HG03064 (cell line): ENCODE data around the gene TXN2.
A peak's percentile ranks its signal among the peaks of the same experiment; 100 is the strongest.
"Not testable (repeated sequence)": the region's sequence is repeated elsewhere in the genome, so short reads cannot be mapped to it uniquely, and the experiment has no call there.

Experiments used
- ATAC-seq: cut with Tn5 transposase; IDR thresholded peaks from one replicate; pipeline ENCODE4 v1.9.1; 2021; ENCODE audit warnings: low read depth; ENCODE audit not compliant: unreplicated experiment

TXN2 gene, protein sequence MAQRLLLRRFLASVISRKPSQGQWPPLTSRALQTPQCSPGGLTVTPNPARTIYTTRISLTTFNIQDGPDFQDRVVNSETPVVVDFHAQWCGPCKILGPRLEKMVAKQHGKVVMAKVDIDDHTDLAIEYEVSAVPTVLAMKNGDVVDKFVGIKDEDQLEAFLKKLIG

DNA sequence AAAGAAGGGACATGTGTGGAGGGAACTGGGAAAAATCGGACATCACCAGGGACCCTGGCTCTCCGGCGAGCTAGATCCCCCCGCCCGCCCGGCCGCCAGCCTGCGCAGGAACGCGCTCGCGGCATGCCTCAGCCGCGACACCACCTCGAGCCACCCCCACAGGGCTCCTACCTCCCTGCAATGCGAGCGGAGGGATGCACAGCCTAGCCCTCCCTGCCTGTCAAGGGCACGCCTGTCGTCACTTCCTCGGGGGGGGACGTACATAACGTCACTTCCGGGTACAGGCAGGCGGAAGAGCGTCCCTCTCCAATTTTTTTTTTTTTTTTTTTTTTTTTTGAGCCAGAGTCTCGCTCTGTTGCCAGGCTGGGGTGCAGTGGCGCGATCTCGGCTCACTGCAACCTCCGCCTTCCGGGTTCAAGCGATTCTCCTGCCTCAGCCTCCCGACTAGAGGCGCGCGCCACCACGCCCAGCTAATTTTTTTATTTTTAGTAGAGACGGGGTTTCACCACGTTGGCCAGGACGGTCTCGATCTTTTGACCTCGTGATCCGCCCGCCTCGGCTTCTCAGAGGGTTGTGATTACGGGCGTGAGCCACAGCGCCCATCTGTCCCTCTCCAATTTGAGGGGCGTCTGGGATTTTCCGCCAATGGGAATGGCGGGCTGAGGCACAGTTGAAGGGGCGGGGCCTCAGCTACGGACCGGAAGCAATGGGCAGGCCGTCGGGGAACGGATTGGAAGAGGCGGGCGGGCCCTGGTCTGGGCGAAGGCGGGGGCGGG, at the start of gene TXN2:
TXN2 (minus strand) TSS at position 248 of the 776 bp plus-strand sequence. CDS start 803 bp downstream, outside the sequence.
- peak; percentile 81 for ATAC-seq

DNA sequence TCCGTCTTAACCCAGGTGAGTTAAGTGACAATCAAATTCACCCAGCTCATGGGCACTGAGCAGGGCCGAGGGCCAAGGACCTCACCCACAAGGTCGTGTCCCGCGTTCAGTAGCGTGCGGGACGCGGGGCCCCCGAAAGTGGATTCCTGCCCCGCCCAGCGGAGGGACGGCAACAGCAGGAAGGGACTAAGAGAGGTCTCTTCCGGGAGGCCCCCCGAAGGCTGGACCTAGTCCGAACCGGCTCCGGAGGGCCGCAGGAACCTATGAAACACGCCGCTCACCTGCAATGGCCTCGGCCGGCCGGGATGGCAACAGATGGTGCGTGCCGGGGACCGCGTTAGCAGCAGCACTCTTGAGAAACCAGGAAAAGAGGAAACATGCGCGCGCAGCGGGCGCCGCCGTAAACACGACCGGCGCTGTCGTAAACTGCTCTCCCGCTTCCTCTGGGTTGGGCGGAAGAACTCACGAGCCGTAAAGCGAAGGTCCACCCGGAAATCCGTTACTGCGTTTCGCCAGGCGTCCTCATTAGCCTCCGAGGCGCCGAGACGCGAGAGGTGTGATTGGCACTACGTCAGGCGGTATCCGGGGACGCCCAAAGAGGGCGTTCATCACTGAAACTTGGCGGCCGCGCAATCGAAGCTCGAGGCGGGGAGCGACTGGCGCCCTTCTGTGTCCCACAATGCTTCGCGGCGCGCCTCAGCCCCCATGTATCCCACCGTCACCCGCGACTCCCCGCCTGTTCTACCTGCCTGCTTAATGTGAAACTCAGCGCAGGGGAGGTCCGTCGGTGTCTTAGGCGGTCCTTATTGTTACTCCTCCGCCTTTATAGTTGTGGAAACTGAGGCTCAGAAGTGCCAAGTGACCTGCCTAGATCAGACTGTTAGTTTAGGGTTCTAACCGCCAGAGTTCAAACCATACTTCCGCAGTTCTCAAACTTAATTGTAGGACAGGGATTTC, 47.6 kb upstream of the TXN2 start, which contains the start of gene EIF3D:
EIF3D (minus strand) TSS at position 372 of the 957 bp plus-strand sequence. CDS start 3,045 bp downstream, outside the sequence.
- peak; percentile 85 for ATAC-seq

DNA sequence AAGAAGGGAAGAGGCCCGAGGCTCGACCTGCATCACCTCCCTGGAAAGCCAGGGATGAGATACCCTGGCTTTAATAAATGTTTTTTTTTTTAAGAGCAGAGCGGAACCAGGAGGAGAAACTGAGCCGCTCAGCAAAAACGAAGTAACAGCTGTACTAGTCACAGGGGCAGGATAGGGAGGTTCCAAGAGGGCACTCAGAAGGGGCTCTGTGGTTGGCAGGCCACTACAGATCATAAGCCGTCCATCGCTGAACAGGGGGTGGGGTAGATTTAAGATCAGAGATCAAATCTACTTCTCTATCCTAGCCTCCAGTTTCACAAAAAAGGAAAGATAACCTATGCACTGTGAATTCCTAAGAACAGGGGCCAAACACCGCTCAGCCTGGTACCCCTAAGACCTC, 46.9 kb upstream of the TXN2 start:
- no peak for ATAC-seq

DNA sequence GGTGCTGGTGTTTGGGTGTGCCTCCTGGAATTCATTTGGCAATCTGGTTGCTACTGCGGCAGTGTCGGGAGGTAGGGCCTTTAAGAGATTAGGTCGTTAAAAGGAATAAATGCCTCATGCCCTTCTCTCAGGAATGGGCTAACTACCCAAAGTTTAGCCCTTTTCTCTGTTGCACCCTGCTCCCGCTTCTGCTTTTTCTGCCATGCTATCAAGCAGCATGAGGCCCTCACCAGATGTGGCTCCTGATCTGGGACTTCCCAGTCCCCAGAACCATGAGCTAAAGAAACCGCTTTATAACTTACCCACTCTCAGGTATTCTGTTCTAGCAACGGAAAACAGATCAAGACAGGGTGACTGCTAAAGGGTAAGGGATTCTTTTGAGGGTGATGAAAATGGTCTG, 41.2 kb upstream of the TXN2 start:
- ATAC-seq = no peak

DNA sequence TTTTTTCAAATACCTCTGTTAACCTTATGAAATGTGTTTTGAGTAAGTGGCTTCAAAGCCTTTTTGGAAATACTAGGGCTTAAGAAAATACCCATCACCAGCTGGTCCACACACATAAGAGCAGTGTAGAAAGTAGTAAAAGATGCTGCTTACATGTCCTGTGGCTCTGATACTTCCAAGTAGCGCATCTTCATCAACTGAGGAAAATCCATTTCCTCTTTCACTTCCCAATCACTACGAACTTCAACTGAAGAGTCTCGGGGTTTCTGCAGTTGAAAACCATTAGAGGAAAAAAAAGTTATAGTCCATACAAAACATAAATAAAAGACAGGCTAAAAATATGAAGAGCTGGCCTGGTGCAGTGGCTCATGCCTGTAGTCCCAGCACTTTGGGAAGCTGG, 39.0 kb upstream of the TXN2 start:
- no peak for ATAC-seq

DNA sequence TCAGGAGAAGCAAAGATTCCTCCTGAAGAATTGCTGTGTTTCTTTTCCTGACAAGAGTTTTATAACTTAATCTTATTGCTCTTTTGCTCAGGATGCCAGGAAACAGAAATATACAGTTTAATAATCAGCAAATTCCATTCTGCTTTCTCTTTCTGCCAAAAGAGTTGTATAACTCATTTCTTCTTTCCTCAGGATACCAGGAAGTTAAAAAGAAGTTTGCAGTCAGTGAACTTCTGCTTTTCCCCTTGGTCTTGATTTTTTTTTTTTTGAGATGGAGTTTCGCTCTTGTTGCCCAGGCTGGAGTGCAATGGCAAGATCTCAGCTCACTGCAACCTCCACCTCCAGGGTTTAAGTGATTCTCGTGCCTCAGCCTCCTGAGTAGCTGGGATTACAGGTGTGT, 38.5 kb upstream of the TXN2 start:
- ATAC-seq = not testable (repeated sequence)

DNA sequence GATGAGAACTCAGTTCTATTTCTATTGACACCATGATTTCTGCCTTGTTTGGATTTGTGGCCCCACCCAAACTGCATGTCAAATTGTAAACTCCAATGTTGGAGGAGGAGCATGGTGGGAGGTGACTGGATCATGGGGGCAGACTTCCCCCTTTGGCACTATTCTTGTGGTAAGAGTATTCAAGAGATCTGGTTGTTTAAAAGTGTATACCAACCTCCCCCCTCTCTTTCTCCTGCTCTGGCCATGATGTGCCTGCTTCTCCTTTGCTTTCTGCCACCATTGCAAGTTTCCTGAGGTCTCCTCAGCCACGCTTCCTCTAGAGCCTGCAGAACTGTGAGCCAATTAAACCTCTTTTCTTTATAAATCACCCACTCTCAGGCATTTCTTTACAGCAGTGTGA, 33.3 kb upstream of the TXN2 start:
- ATAC-seq = no peak

DNA sequence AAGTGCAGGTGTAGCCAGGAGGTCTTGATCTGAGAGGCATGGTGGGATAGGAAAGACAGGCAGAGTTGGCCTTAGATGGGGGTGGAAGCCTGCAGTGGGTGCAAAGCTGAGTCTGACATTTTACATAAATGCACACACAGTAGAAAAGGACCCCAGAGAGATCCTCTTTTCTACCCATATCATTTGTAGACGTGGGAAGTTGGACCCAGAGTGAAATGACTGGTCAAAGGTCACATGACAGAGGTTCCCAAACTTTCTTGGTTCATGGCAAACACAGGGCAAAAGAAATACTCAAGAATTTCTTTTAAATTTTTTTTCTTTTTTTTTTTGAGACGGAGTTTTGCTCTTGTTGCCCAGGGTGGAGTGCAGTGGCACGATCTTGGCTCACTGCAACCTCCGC, 31.6 kb upstream of the TXN2 start:
- no peak for ATAC-seq

DNA sequence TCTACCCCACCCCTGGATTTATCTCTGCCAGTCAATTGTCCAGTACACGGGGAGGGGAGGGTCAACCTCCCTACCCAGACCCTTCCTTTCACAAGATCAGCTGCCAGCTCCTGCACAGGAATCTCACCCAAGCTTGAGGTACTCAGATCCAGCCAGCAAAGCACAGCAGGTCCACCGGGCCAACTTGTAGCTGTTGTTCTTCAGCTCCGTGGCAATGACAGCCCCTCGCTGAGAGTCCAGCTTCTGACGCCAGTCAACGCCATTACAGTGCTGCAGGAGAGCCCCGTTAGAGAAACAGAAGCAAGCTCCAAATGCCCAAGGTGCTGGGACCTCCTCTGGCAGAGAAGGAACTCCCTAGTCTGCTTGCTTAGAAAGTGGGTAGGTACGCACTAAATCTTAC, 30.9 kb upstream of the TXN2 start:
- ATAC-seq = no peak

DNA sequence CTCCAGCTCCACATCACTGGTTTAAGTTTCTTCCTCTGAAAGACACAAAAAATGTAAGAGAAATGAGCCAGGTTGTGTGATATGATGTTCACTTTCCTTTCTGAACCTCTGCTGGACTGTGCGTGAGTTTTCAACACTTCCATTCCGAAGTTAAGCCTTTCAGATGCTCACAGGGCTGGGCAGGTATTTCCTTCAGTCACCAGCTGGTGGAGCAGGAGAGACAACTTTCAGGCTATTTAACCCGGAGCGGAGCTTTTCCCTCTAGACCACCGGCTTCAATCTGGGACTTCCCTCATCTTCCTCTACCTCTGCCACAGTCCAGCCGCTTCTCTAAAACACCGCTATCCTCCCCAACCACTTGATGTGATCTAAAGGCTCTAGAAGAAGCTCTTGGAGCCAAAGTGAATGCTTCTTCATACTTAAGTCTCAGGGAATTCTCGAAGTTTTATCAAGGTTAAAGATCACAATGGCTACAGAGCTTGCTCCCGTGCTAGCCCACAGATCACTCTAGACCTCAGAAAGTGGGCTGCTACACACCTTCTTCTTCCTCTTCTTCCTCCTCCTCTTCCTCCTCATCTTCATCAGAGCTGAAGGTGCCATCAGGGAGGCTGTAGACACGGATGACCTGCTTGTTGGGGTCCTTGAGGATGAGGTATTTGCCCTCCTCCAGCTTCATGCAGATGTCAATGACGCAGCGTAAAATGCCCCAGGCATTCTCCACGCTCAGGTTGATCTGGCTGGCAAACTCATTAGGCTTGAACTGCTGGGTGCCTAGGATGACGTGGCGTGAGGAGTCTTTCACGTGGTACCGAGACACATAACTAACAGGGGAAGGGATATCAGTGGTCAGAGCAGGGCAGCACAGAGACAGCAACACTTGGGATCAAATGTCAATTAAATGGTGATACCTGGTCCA, 29.8 kb upstream of the TXN2 start:
- no peak for ATAC-seq

DNA sequence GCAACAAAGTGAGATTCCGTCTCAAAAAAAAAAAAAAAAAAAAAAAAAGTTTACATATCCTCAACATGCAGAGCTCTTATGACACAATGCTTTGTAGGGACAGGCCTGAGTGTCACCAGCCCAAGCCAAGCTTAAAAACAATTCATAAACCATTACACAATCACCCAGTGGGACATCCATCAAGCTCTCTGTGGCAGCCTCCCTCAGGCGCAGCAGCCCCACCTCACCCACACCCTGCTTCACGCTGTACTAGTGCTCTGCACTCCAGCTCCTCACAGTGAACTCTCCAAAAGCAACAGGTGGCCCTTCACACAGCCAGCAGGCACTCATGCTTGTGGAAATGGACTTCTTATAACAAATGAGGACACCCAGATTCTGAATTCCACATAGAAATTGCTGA, 28.9 kb upstream of the TXN2 start:
- ATAC-seq = no peak

DNA sequence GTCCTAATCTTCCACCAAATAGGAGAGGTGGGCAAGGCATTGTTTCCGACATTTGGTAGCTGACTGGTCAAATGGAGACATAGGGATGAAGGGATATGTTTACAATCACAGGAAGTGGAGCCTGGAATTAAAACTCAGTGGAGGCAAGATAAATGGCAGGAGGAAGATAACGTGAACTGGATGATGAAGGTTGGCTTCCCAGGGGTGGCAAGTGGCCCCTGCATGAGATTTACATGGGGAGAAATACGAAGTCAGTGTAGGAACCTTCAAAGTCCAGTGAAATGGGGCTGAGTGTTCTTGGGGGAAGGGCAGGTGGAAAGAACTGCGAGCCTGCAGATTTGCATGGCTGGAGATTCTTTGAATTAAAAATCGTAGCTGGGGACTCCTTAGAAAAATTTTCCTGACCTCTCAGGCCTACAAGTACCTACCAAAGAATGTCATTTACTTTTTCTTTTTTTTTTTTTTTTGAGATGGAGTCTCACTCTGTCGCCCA, 26.1 kb upstream of the TXN2 start:
- no peak for ATAC-seq

DNA sequence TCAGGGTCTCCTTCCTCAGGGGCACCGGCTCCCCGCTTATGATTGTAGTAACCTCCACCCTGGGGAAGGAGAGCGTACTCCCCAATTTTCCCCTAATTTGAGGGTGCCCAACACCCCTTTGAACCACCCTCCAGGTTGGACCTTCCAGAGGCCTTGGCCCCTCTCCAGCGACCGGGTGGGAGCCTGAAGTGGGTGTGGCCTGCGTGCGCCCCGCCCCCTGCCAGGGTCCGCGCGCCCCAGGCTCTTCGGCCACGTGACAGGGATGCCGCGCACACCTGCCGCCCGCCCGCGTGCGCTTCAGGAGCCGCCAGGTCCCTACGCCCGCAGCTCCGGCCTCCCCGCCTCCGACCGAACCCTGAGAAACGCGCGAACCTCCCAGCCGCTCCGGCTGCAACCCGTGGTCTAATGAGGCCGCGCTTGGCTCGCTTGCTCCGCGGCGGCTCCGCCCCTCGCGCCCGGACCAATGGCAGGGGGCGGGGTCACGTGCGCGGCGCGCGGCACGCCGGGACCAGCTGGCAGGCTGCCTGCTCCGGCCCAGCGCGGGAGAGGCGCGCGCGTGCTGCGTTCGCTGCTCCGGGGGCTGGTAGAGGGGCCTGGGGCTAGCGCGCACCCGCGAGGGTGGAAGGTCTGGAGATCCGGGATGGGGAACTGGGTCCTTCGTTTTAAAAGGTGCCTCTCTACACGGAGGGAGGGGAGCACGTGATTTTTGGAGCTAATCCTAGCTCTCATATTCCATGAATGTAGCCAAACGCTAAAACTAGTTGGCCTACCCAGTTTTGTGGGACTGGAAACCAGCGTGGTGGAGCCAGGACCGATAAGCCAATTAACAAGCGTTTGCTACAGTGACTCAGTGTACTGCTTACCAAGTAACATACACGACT, 25.4 kb upstream of the TXN2 start, which contains the start of gene FOXRED2:
FOXRED2 (minus strand) TSS at position 404 of the 881 bp plus-strand sequence. CDS start 618 bp downstream, outside the sequence.
- ATAC-seq = peak; percentile 70

DNA sequence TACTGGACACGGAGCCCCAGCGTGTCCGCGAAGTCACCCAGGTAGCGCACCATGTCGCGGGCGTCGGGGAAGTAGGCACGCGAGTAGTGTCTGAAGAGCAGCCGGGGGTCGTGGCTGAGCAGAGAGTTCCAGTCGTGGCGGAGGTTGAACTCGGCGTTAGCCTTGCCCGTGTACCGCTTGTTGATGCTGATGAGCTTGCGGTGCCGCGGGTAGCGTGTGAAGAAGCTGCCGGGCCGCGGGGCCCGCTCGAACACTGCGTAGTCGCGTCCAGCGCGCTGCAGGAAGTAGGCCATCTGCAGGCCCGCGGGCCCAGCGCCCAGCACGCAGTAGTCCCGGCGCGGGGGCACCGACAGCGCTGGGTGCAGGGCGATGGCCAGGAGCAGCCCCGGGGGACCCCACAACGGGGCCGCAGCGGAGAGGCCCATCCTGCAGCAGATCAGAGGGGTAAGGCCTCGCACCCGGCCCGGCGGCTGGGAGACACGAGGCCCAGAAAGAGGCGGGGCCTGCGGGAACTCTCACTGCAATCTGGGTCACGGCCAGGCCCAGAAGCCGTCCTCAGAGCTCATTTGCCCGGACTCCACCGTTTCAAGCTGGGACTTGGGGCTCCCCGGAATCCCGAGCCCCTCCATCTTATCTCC, 24.7 kb upstream of the TXN2 start:
- ATAC-seq = no peak

DNA sequence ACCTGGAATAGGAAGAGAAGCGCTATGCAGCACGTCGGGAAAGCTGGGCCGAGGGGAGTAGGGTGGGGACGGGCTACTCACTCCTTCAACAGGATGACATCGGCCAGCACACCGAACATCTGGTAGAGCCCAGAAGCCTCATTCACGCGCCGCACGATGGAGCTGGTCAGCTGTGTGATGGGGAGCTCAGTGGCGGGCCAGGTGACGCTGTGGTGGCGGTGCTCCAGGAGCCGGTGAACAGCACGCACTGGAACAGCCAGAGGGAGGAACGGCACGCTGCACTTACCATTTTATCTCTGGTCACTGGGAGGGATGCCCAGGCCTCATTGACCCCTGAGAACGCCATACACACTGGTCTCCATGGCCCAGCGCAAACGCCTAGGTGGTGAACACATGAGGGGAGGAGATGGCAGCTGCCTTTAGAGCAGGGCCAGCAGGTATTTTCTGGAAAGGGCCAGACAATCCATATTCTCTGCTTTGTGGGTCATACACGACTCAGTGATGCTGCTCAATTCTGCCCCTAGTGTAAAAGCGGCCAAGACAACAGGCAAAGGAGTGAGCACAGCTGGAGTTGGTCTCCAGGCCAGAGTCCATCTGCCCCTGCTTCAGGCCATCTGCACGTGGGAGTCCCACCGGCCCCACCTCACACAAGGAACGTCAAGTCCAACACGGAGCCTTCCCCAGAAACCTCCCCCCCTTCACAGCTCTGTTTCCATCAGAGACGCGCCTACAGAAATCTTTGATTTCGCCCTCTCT, 16.6 kb upstream of the TXN2 start:
- ATAC-seq = no peak

DNA sequence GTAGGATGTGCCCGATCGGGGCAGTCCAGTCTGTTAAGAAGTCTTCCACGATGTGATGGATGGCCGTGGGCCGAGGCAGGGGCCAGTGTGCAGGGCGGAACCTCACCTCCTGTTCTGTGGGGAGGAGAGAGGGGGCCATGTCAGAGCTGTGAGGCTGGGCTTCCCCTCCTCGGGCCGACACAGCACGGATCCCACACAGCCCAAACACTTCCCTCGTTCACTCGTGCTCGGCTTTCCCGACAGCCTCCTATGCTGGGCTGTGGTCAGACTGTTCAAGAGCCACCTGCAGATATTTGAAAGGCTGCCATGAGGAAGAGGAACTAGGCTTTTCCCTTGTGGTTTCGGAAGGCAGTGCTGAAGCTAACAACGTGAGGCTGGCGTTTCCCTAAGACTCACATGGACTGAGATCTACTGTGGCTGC, 12.3 kb upstream of the TXN2 start:
- peak; percentile 70 for ATAC-seq

DNA sequence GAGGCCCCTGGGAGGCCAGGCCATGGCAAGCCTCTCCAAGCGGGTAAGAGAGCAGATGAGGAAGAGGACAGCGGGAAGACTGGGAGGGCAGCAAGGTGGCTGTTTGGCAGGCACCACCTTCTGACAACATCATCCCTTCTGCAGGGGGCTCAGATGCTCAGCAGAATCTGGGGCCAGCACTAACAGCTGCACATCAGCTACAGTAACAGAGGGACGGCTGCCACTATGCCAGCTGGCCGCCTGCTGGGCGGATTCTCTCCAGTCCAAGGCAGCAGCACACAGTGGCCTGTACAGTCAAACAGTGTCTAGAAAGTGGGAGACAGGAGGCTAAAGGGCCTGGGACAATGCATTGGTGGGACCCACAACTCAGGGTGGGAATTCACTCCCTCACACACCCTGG, 10.7 kb upstream of the TXN2 start:
- ATAC-seq = no peak

DNA sequence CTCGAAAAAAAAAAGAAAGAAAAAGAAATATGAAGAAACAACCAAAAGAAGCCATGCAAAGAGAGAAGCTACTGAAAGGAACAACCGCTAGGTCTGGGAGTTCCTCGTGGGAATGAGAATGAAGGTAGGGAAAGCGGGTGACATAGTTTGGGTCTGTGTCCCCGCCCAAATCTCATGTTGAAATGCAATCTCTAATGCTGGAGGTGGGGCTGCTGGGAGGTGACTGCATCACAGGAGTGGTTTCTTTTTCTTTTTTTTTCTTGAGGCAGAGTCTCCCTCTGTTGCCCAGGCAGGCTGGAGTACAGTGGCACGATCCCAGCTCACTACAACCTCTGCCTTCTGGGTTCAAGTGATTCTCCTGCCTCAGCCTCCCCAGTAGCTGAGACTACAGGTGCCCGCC, 9.7 kb upstream of the TXN2 start:
- ATAC-seq = no peak
